IPS-20b (cell line): ENCODE measurements around the gene CHMP1A.
"Not testable (repeated sequence)": the region's sequence is repeated elsewhere in the genome, so short reads cannot be mapped to it uniquely, and the experiment has no call there.

ENCODE experiments used
- H3K27ac ChIP-seq: one replicate; pipeline ENCODE4 v1.5.1; 2013; ENCODE audit warnings: low read length
- H3K27me3 ChIP-seq: 2 replicates; pipeline ENCODE4 v1.6.1; 2013; ENCODE audit warnings: mild to moderate bottlenecking, low read length, inconsistent platforms; ENCODE audit not compliant: insufficient read depth
- H3K36me3 ChIP-seq: 2 replicates; pipeline ENCODE4 v1.6.1; 2013; ENCODE audit warnings: low read depth, mild to moderate bottlenecking, inconsistent platforms, low read length, moderate library complexity; ENCODE audit not compliant: insufficient read depth
- H3K4me1 ChIP-seq: 2 replicates; pipeline ENCODE4 v1.6.1; 2013; ENCODE audit warnings: mild to moderate bottlenecking, control low read depth, inconsistent platforms, low read length, moderate library complexity; ENCODE audit not compliant: insufficient read depth
- H3K4me3 ChIP-seq: 2 replicates; pipeline ENCODE4 v1.5.1; 2013; ENCODE audit warnings: mild to moderate bottlenecking, low read length, inconsistent platforms
- H3K9ac ChIP-seq: 2 replicates; pipeline ENCODE4 v1.6.1; 2013; ENCODE audit warnings: low read depth, mild to moderate bottlenecking, inconsistent platforms, low read length, moderate library complexity
- H3K9me3 ChIP-seq: 2 replicates; pipeline ENCODE4 v1.6.1; 2013; ENCODE audit warnings: mild to moderate bottlenecking, low read depth, low read length, inconsistent platforms; ENCODE audit not compliant: insufficient read depth

CHMP1A gene

GRCh38 chr16:89670496-89671431 is 13.3 kb upstream of the CHMP1A start:
- no peaks in the 10 kb centered on the region for H3K4me1 ChIP-seq
- no peak overlapping the region for H3K27ac ChIP-seq
- H3K36me3 ChIP-seq, result no peaks in the 10 kb centered on the region
- H3K9ac ChIP-seq, result no peak overlapping the region
- no peaks in the 10 kb centered on the region for H3K27me3 ChIP-seq
- H3K4me3 ChIP-seq, result no peak overlapping the region
- peaks cover 8% of the 10 kb centered on the region; the same call in 1 of the 2 replicates for H3K9me3 ChIP-seq

- no peak overlapping the region for H3K27ac ChIP-seq
- H3K9ac ChIP-seq, result no peak overlapping the region
These were observed 12.2 kb upstream of the CHMP1A start for GRCh38 chr16:89669755-89670154.

DNA sequence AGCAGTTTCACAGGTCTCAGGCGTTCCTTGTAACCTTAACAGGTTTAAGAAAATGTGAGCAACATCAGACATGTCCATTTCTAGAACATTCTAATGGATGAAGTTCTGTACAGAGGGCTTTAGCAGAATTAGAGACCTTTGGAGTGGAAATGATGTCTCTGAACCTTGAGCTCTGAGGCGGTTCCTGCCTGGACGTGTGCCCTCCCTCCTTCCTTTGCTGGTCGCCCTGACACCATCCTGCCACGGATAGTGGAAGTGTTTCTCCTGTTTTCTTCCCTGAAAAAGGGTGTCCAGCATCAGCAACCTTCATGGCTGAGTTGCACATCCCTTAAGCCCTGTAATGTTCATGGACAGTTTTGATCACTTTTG is 11.3 kb upstream of the CHMP1A start:
- no peak overlapping the region for H3K4me3 ChIP-seq
- H3K36me3 ChIP-seq, result peaks cover 5% of the 10 kb centered on the region; the same call in 1 of the 2 replicates
- no peaks in the 10 kb centered on the region for H3K4me1 ChIP-seq
- H3K27me3 ChIP-seq, result no peaks in the 10 kb centered on the region
- no peak overlapping the region for H3K9ac ChIP-seq
- H3K9me3 ChIP-seq, result peaks cover 14% of the 10 kb centered on the region; the same call in 1 of the 2 replicates
- H3K27ac ChIP-seq, result no peak overlapping the region

More at GRCh38 chr16:89669755-89670154, 12.2 kb upstream of the CHMP1A start:
- Histone ChIP-seq H3K4me3 (no peak overlapping the region), H3K4me1 (no peaks in the 10 kb centered on the region), H3K9me3 (peaks cover 13% of the 10 kb centered on the region; the same call in 1 of the 2 replicates), H3K27me3 (no peaks in the 10 kb centered on the region), H3K36me3 (no peaks in the 10 kb centered on the region)

- peaks cover 14% of the 10 kb centered on the region; the same call in 1 of the 2 replicates for H3K9me3 ChIP-seq
- H3K4me1 ChIP-seq, result no peaks in the 10 kb centered on the region
- H3K27me3 ChIP-seq, result no peaks in the 10 kb centered on the region
- H3K4me3 ChIP-seq, result no peak overlapping the region
- no peak overlapping the region for H3K27ac ChIP-seq
- no peak overlapping the region for H3K9ac ChIP-seq
- peaks cover 16% of the 10 kb centered on the region for H3K36me3 ChIP-seq
These were observed 10.1 kb upstream of the CHMP1A start for GRCh38 chr16:89667633-89668032.

DNA sequence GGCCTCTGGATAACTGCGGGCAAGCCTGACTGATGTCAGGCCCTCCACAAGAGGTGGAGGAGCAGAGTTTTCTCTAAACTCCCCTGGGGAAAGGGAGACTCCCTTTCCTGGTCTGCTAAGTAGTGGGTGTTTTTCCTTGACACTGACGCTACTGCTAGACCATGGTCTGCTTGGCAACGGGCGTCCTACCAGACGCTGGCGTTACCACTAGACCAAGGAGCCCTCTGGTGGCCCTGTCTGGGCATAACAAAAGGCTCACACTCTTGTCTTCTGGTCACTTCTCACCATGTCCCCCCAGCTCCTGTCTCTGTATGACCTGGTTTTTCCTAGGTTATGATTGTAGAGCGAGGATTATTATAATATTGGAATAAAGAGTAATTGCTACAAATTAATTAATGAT is 9.5 kb upstream of the CHMP1A start:
- Histone ChIP-seq H3K36me3 (peaks cover 19% of the 10 kb centered on the region), H3K9me3 (peaks cover 14% of the 10 kb centered on the region; the same call in 1 of the 2 replicates)
- not testable (repeated sequence) for H3K9ac ChIP-seq, H3K4me1 ChIP-seq, H3K4me3 ChIP-seq, H3K27me3 ChIP-seq, H3K27ac ChIP-seq

- H3K36me3 ChIP-seq, result peaks cover 43% of the 10 kb centered on the region
These were observed 6.7 kb upstream of the CHMP1A start for GRCh38 chr16:89664238-89664637.

DNA sequence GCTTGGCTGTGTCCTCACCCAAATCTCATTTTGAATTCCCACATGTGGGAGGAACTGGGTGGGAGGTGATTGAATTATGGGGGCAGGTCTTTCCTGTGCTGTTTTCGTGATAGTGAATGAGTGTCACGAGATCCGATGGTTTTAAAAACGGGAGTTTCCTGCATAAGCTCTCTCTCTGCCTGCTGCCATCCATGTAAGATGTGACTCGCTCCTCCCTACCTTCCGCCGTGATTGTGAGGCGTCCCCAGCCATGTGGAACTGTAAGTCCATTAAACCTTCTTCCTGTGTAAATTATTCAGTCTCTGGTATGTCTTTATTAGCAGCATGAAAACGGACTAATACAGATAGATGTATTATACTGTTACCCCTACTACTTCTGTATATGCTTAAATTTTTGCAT is 3.7 kb upstream of the CHMP1A start:
- H3K27me3 ChIP-seq, result no peaks in the 10 kb centered on the region
- H3K27ac ChIP-seq, result no peak overlapping the region
- H3K9me3 ChIP-seq, result peaks cover 12% of the 10 kb centered on the region; the same call in 1 of the 2 replicates
- H3K4me1 ChIP-seq, result peaks cover 3% of the 10 kb centered on the region; the same call in 1 of the 2 replicates
- H3K9ac ChIP-seq, result no peak overlapping the region
- H3K4me3 ChIP-seq, result no peak overlapping the region
- peaks cover 43% of the 10 kb centered on the region for H3K36me3 ChIP-seq

More at GRCh38 chr16:89664238-89664637, 6.7 kb upstream of the CHMP1A start:
- not testable (repeated sequence) for H3K27ac ChIP-seq, H3K4me3 ChIP-seq, H3K27me3 ChIP-seq, H3K9ac ChIP-seq, H3K4me1 ChIP-seq
- H3K9me3 ChIP-seq, result peaks cover 14% of the 10 kb centered on the region; the same call in 1 of the 2 replicates

DNA sequence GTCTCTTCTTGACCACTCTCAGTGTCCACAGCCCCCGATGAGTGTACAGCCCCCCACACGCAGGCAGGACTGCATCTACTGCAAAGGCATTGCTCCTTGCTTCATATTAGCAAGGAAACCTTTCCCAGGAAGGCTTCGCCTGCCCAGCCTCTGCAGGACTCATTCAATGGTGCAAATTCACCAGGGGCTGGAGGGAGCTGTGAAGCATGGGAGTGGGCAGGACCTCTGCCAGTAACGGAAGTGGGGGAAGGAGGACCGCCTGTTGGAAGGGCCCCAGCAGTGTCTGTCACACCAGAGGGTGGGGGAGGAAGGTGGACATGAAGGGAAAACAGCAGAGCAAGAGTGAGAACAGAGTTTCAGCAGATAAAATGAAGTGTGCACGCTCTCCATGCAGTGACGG is 2.6 kb upstream of the CHMP1A start:
- no peaks in the 10 kb centered on the region for H3K27me3 ChIP-seq
- peaks cover 43% of the 10 kb centered on the region for H3K36me3 ChIP-seq
- H3K4me3 ChIP-seq, result no peak overlapping the region
- H3K9ac ChIP-seq, result no peak overlapping the region
- H3K9me3 ChIP-seq, result 0 out of 2 replicates have a peak, but pooled peaks cover 5% of the 10 kb centered on the region
- H3K27ac ChIP-seq, result no peak overlapping the region
- H3K4me1 ChIP-seq, result peaks cover 3% of the 10 kb centered on the region; the same call in 1 of the 2 replicates

- Histone ChIP-seq H3K4me1 (peaks cover 3% of the 10 kb centered on the region; the same call in 1 of the 2 replicates), H3K9me3 (no peaks in the 10 kb centered on the region), H3K36me3 (peaks cover 41% of the 10 kb centered on the region), H3K4me3 (peak overlapping the region; percentile 99), H3K9ac (peak overlapping the region; percentile 95), H3K27ac (no peak overlapping the region), H3K27me3 (no peaks in the 10 kb centered on the region)
These were observed 842 bp upstream of the CHMP1A start for GRCh38 chr16:89658221-89658879.

DNA sequence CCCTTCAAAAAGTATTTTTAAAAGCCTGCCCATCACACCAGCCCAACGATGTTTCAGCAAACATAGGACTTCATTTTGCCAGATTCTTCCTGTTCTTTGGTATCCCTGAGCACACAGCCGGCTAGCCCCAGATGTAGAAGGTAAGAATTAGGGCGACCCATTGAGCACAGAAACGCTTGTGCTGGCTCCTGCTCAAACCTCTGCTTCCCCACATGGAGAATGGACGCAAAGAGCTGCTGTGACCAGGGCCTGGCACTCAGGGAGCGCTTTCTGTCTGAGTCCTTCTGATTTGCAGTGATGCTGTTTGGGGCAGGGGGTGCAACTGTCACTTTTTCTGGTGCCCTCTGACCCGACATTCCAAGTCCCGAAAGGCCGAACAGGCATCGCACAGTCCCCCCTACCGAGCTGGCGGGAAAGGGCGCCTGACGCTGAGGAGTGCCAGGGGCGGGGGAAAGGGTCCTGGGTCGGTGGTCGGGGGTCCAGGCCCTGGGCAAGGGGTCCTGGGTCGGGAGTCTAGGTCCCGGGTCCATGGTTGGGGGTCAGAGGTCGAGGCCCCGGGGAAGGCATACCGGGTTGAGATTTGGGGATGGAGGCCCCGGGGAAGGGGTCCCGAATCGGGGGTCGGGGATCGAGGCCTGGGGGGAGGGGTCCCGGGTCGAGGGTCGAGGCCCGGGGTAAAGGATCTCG is 930 bp downstream of the CHMP1A start:
- Histone ChIP-seq H3K27me3 (no peaks in the 10 kb centered on the region), H3K9ac (peak overlapping the region; percentile 95; the same call in 1 of the 2 replicates), H3K27ac (no peak overlapping the region), H3K9me3 (no peaks in the 10 kb centered on the region), H3K4me3 (peak overlapping the region; percentile 99; the same call in 1 of the 2 replicates), H3K36me3 (peaks cover 33% of the 10 kb centered on the region), H3K4me1 (peaks cover 3% of the 10 kb centered on the region; the same call in 1 of the 2 replicates)

DNA sequence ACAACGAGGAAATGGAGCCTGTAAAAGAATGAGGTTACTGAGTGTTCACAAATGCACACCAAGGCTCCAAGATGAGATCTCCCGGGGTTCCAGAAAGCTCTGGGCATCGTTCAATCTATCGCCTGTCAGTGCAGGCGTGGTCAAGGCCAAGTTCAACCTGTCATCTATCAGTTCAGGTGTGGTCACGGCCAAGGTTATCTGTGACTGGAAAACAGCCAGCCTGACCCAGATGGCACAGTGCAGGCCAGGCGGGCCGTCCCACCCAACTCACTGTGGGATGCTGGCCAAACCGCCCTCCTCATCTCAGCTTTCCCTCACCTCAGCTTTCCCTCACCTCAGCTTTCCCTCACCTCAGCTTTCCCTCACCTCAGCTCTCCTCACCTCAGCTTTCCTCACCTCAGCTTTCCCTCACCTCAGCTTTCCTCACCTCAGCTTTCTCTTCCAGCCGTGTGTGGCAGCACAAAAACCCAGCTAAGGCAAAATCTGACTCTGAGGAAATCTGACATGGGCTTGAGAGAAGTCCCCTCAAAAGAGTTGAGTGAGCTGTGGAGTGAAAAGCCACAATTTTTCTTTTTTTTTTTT is 2.4 kb downstream of the CHMP1A start:
- Histone ChIP-seq H3K36me3 (peaks cover 25% of the 10 kb centered on the region), H3K9me3 (no peaks in the 10 kb centered on the region), H3K27me3 (no peaks in the 10 kb centered on the region), H3K27ac (no peak overlapping the region), H3K9ac (no peak overlapping the region), H3K4me1 (peaks cover 3% of the 10 kb centered on the region; the same call in 1 of the 2 replicates), H3K4me3 (no peak overlapping the region)
